Choroid plexus epithelial cell (primary cell): ENCODE results near the gene MS4A18.

ENCODE experiments used
- DNase-seq: peaks from one replicate; pipeline ENCODE4 v3.0.0-alpha.2; 2010; ENCODE audit warnings: low read depth
- H3K4me3 ChIP-seq: 2 replicates; pipeline ENCODE4 v1.5.1; 2011; ENCODE audit warnings: low read depth, mild to moderate bottlenecking, control low read depth, low read length, moderate library complexity
- TF ChIP-seq, protein P1 (sequence below): conservative IDR thresholded peaks from 2 replicates; pipeline ENCODE4 v1.5.1; 2011; ENCODE audit warnings: low read depth, mild to moderate bottlenecking, control low read depth, inconsistent platforms, low read length, moderate library complexity

MS4A18 gene

DNA sequence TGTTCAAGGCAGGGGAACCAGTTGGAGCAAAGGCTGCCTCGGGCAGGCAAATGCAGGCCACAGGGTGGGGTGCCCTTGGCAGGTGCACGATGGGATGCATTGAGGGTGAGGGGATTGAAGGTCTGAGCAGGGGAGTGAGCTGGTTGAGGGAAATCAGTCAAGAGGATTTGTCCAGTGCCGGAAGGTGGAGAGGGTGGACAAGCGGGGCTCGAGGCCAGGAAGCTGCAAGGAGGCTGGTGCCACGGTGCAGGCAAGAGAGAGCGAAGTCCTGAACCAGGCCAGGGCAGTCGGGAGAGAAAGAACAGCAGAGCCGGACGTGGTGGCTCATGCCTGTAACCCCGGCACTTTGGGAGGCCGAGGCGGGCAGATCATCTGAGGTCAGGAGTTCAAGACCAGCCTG lies 50.2 kb downstream of the MS4A18 start:
- TF ChIP-seq, protein P1, sequence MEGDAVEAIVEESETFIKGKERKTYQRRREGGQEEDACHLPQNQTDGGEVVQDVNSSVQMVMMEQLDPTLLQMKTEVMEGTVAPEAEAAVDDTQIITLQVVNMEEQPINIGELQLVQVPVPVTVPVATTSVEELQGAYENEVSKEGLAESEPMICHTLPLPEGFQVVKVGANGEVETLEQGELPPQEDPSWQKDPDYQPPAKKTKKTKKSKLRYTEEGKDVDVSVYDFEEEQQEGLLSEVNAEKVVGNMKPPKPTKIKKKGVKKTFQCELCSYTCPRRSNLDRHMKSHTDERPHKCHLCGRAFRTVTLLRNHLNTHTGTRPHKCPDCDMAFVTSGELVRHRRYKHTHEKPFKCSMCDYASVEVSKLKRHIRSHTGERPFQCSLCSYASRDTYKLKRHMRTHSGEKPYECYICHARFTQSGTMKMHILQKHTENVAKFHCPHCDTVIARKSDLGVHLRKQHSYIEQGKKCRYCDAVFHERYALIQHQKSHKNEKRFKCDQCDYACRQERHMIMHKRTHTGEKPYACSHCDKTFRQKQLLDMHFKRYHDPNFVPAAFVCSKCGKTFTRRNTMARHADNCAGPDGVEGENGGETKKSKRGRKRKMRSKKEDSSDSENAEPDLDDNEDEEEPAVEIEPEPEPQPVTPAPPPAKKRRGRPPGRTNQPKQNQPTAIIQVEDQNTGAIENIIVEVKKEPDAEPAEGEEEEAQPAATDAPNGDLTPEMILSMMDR = no peak
- no peak overlapping the region for H3K4me3 ChIP-seq
- DNase-seq = no peak

DNA sequence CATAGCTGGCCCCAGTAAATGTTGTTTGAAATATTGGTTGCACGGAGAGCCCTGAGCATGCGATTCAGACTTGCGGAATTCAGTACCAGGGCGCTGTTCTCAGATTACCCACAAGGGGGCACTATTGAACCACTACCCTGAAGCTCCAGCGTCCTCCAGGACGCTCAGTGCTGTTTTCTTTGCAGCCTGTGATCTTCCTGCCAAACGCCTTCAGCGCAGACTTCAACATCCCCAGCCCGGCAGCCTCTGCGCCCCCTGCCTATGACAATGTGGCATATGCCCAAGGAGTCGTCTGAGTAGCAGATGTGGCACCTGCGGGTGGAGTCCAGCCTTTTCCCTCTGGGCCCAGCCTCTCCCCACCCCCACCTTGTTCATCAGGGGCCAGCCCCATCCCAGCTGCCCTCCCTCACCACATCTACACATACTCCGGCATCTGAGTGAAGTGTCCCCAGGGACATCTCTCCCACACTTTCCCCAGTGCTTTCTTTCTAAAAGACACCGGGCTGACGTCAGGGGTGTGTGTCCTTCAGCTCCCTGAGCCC lies 51.0 kb downstream of the MS4A18 start:
- H3K4me3 ChIP-seq = no peak overlapping the region
- TF ChIP-seq, protein P1 = peak; percentile 94
- DNase-seq = peak; percentile 96

DNA sequence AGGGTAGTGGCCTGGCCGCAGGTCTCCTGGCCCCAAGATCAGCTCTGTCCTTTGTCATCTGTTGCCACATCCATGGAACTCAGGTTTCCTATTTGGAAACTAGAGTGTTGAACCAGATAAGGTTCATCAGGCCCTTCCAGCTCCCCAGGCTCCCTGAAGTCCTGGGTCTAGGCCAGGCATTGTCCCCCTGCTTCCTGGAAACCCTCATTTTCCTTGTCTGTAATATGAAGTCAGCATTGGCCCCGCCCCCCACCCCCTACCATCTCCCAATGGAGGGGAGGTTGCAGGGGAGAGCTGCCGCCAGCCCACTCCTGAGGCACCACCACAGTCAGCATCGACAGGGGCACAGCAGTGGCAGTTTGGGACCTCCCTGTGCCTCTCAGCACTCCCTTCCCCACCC lies 51.6 kb downstream of the MS4A18 start:
- DNase-seq = no peak
- TF ChIP-seq, protein P1 = no peak
- no peak overlapping the region for H3K4me3 ChIP-seq

DNA sequence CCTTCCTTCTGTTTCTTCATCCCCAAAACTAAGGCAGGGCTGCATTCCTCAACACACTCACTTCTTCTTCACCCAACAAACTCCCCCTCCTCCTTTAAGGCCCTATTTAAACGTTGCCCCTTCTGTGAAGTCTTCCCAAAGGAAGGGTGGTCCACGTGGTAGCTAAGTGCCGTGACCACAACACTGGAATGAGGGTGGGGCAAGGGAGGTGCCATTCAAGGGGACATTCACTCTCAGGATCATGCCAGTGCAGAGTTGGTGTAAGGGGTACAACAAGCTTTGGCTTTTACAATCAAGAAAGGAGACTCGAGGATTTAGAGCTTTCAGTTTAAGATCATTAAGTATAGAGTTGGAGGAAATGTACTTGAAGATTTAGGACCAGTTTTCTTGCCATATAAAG lies 52.6 kb downstream of the MS4A18 start:
- DNase-seq = no peak
- TF ChIP-seq, protein P1 = no peak
- H3K4me3 ChIP-seq = no peak overlapping the region

DNA sequence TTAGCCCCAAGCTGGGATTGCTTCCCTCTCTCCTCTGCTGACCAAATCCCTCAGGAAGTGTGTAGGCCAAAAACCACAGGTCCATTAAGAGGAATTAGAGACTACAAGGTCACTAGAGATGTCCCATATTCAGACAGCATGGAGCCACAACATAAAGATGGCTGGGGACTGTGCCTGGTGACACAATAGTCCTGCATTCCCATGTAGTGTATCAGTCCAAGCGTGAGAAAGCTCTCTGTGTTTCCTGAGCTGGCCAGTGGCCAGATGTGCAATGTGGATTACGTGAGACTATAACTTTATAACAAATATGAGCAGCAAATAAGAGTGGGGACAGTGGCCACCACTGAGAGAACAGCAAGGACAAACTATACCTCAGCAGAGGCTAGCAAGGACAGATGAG lies 53.1 kb downstream of the MS4A18 start:
- no peak overlapping the region for H3K4me3 ChIP-seq
- TF ChIP-seq, protein P1 = no peak
- DNase-seq = peak; percentile 84

DNA sequence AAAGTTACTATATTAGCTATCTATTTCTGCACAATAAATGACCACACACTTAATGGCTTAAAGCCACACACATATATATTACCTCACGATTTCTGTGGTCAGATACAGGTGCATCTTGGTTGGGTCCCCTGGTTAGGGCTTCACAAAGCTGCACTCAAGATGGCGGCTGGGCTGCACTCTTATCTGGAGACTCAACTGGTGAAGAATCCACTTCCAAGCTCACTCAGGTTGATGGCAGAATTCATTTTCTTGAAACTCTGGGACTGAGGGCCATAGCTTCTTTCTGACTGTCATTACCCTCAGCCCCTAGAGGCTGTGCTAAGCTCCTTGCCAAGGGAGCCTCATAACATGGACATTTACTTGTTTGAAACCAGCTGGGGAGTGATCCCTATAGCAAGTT lies 55.5 kb downstream of the MS4A18 start:
- TF ChIP-seq, protein P1 = no peak
- no peak overlapping the region for H3K4me3 ChIP-seq
- DNase-seq = no peak

DNA sequence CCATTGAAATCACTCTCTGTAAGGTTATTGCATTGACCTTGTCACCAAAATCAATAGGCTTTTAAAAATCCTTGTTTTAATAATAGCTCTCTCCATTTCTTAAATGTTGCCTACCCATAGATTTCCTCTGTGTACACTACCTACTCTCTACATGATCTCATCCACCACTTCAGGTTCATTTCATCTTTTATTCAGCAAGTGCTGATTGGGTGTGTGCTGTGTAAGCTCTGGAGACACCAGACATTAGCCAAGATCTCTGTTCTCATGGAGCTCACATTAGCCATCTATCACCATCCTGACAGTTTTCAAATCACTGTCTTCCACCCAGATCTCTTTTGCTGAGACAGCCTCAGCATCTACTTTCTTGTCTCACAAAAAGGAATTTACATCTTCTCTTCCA lies 56.3 kb downstream of the MS4A18 start:
- H3K4me3 ChIP-seq = no peak overlapping the region
- DNase-seq = no peak
- TF ChIP-seq, protein P1 = no peak
